GM19025 (cell line): ENCODE data around the gene ARMC8.

ENCODE experiments used
- ATAC-seq: cut with Tn5 transposase; IDR thresholded peaks from one replicate; pipeline ENCODE4 v1.9.1; 2021; ENCODE audit warnings: mild to moderate bottlenecking, low read depth, moderate library complexity; ENCODE audit not compliant: unreplicated experiment

Gene ARMC8

DNA sequence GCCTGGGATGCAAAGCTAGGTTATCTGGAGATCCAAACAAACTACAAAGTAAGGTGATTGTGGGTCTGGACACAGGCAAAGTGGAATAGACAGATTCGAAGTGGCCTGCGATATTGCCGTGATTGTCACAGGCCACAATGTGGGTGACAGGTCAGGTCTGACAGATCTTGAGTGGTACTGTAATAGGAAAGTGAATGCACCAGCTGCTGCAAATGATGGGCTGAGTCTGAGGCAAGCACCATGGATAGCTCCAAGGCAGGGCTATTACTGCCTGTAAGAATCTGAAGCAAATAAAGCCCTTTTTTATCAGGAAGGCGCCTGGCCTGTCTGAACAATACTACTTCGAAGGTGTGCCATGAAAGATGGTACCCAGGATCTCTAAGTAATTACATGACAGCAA lies 10.0 kb downstream of the ARMC8 start:
- ATAC-seq: no peak

DNA sequence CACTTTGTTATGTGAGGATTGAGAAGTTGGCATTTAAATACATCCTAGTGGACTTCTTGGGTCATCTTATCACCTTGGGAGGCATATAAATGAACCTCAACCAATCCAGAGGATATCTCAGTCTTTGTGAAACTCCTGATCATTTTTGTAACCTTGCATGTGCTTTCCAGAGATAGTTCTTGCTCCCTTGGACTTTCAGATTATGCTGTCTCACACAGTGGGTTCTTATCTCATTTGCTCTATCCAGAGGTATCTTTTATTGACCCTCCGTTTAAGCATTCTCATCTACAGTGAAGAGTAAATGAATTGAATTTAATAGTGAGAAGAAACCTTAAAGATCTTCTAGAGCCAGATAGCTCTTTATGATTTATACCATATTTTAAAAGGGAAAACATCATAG lies 10.4 kb downstream of the ARMC8 start:
- ATAC-seq: no peak

DNA sequence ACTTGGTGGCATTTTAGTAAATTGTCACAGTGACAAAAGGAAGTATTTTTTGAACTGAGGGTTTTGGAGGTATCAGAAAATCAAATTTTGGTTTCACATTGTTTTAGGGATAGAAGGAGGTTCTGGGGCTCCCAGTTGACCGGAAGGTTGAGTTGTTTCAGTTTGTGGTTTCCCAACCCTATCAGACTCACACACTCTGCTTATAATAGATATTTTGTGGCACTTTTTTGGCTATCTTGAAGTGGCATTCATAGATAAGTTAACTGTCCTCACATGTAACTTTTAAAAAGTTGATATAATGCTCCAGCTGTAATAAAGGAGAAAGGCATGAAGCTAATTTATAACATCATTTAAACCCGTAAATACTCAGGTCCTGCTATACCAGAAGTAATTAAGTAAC lies 12.8 kb downstream of the ARMC8 start:
- no peak for ATAC-seq

- no peak for ATAC-seq
These were observed 13.3 kb downstream of the ARMC8 start for GRCh38 chr3:138200424-138200823.

GRCh38 chr3:138202945-138203701 lies 16.0 kb downstream of the ARMC8 start:
- no peak for ATAC-seq

DNA sequence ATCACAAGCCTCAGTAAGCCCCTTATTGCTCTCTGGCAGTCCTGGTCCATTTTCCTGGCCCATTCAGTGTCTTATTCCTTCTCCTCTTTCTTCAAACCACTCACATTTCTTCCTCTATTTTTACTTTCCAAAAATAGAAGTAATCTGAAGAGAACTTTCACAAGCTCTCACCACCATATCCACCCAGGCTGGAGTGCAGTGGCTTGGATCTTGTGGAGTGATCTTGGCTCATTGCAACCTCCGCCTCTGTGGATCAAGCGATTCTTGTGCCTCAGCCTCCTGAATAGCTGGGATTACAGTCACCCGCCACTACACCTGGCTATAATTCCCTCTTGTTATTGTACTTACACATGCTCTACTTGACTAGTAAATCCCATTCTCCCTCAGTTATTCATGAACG lies 16.8 kb downstream of the ARMC8 start:
- no peak for ATAC-seq

DNA sequence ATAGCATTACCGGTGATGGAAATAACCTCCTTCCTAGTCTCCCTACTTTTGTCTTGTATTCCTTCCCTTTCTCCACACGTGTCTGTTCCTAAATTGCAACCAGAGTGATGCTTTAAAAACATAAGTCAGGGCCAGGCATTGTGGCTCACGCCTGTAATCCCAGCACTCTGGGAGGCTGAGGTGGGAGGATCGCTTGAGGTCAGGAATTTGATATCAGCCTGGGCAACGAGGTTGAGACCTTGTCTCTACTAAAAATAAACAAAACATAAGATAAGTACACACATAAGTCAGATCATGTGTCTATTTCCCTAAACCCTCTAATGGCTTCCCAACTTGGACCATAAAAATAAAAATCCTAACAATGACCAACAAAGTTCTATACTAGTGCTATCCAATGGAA lies 18.4 kb downstream of the ARMC8 start:
- no peak for ATAC-seq

GRCh38 chr3:138206196-138206595 lies 19.1 kb downstream of the ARMC8 start:
- no peak for ATAC-seq

DNA sequence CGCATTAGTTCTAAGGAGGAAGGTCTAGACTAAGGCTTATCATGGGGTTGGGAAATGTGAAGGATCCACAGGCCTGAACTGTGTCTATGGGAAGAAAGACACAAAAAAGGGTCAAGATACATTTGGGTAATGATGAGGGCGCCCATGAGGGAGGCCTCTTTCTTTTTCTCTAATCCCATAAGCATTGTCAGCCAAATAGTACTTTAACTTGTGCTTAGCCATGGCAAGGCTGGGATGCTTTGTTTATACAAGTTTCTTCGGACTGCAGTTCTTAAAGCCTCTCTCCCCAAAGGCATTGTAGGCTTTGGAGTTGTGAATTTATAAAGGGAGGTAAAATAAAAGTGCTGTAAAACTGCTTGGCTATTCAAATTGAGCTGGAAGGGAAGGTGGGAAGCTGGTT lies 23.4 kb downstream of the ARMC8 start:
- no peak for ATAC-seq

DNA sequence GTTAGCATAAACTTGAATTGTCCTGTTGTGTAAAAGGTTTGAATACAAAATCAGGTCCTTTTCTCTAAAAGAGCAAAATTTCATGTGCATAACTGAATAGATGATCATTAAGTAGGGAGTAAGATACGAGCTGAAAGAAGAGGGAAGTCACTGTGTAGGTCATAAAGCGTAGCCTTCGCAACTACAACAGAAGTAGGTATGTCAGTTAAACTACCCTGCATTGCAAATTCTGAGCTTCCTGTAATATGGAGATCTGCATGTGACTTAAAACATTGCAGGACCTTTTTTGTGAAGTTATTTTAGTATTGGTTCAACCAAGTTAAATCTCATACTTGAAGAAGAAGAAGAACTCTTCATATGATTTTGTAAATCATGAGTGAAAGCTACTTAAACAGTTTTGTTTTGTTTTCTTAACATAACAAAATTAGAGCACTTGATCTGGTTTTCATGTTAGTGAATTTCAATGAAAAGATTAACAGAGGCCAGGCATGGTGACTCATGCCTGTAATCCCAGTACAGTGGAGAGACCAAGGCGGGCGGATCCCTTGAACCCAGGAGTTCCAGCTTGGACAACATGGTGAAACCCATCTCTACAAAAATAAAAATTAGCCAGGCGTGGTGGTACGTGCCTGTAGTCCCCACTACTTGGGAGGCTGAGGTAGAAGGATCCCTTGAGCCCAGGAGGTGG lies 26.4 kb downstream of the ARMC8 start:
- ATAC-seq: no peak

DNA sequence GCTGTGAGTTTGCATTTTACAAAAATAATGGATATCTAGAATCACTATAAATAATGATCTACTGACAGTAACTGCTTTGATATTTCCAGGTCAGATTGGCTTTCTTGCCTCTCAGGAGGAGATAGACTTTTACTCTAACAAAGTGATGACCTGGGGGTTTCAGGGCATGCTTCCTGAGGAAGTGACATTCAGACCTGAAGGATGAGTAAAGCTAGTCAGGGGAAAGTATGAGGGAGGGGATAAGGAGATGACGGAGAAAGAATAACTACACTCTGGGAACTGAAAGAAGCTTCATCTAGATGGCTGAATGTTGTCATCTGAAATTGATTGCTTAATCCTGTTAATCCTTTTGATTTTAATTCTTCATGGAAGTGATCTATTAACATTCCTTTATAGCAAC lies 32.2 kb downstream of the ARMC8 start:
- ATAC-seq: no peak

DNA sequence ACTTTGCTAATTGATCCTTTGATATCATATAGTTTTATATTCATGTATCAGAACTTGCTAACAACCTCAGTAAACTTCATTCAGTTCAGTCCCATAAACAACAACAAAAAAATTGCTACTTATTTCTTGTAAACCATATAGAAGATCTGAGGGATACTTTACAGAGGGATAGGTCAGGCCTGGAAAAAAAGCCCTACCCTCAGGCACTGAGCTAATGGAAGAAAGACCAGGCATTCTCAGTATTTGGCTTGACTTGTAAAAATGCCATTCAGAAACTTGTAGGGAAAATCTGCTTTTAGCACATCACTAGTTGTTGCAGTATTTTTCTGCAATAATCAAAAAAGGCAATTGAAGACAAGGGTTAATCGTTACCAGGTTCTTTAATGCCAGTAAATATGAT lies 33.1 kb downstream of the ARMC8 start:
- ATAC-seq: no peak

- ATAC-seq: no peak
These were observed 33.7 kb downstream of the ARMC8 start for GRCh38 chr3:138220788-138221187.

DNA sequence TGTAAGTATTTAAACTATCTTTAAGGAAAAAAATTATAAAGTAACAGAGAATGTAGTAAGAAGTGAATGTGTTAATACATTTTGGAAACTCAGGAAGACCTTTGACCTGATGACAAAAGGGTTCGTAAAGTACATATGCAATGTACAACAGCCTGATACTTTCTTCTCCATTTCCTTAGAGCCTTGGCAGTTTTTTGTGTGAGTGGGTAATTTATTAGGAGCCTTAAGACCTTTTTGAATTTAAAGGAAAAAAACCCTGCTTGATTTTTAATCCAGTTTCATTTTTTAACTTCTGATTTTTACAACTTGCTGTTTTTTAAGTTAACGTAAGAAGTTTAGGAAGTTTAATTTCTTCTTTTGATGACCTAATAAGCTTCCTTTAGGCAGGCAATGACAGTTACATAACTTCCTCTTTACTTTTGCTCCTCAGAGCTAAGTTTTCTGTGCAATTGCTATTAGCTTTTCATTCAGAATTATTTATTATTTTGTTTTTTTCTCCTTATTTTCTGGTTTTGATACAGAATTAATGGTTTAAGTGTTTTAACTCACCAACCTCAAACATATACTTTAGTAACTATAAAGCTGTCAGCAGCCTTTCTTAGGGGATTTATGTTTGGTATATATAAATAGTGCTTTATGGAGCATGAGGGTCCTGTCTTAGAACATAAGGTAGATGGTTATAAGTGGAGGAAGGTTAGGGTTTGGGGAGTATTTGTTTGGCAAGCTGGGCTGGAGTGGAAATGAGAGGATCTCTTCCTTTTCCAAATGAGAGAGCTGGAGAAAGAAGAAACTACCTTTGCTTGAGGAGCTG lies 35.2 kb downstream of the ARMC8 start:
- no peak for ATAC-seq

DNA sequence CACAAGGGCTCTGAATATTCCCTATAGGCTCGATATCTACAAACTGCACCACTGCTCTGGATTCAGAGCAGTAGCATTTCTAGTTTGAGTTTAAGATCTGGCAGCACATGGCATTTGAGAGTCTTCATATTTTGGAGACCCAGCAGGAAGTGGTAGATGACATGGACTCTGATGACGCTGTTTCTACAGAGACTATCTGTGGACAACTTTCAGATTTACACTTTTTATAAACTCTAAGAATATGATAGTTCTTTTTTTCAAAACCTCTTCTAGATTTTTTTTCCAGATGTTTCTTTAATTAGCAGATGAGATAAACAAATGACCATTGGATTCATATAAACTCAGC lies 35.8 kb downstream of the ARMC8 start:
- ATAC-seq: no peak

GRCh38 chr3:138227650-138228049 lies 40.5 kb downstream of the ARMC8 start:
- no peak for ATAC-seq

GRCh38 chr3:138230525-138230924 lies 43.4 kb downstream of the ARMC8 start:
- ATAC-seq: no peak

- ATAC-seq: no peak
These were observed 45.7 kb downstream of the ARMC8 start for GRCh38 chr3:138232705-138233364.

DNA sequence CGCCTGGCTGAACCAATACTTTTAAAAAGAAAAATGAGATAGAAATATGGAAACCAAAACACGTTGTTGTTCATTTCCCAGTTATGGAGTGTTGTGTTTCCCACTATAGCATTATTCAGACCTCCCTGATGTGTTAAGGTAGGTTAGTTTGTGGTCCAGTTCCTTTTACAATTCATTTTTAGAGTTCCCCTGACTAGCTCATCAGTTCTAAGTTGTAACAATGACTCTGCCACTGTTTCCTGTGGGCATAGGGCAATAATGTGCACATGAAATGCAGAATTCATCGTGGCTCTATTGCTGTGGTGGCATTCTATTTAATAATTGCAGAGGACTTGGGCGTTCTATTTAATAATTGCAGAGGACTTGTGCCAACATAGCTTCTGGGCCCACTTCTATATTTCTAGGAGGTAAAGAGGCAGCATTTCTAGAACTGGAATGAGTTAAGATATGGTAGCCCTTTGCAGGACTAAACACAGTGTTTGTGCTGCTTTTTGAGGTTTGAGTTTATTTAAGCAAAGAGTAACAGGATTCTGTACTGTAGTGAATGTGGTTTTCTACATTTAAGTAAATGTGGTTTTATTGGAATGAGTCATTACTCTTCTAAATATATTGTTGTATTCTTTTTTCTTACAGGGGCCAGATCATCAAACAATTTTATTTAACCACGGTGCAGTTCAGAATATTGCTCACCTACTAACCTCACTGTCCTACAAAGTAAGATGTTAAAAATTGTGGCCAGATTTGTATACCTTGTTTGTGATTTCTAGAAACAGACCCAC lies 47.5 kb downstream of the ARMC8 start:
- ATAC-seq: no peak

DNA sequence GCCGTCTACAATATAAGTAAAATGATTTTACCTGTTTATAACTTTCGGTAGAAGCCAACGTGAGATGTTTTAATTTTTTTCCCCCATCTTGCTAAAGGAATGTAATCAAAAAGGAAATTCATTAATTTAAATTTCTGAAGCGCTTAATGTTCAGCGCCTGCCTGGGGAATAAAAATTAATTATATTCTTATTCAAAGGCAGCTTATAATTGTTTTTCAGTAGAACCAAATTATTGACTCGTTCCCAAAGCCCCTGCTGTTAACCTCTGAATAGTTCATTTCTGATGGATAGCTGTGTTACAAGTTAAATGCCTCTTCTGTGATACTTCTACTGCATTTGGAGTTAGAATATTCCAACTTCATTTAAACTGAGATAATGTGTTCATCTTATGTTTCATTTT lies 51.6 kb downstream of the ARMC8 start:
- ATAC-seq: no peak
